Kidney (tissue), 22 donors: ENCODE measurements around the gene MNX1. TPM values are rescaled to one million over a fixed set of nuclear protein-coding genes. Genes with fewer than 3 reads are reported as not detected.

ENCODE experiments used
- DNase-seq, 5 donors: peaks; one replicate each; pipeline ENCODE4 v3.0.0-alpha.2; 2013 to 2020
- FAIRE-seq: peaks from 2 replicates; lab custom pipeline; 2012; peaks lifted over from hg19 to GRCh38; lab: Jason Lieb, UNC
- H3K27ac ChIP-seq, 2 donors: one replicate each; pipeline ENCODE4 v1.7.0; 2013; ENCODE audit warnings: low read depth in 2 of 2, low read length in 2 of 2, inconsistent platforms in 1 of 2
- H3K27me3 ChIP-seq: one replicate; pipeline ENCODE4 v1.7.1; 2013; ENCODE audit warnings: low read length, inconsistent platforms; ENCODE audit not compliant: control insufficient read depth, insufficient read depth
- H3K36me3 ChIP-seq, 3 donors: one replicate each; pipeline versions ENCODE4 v1.7.0 to v1.7.1; 2013; ENCODE audit warnings: low read length in 3 of 3, control low read depth in 1 of 3, inconsistent platforms in 1 of 3; ENCODE audit not compliant: insufficient read depth in 3 of 3, control insufficient read depth in 2 of 3
- H3K4me1 ChIP-seq, 3 donors: one replicate each; pipeline versions ENCODE4 v1.7.0 to v1.7.1; 2013; ENCODE audit warnings: low read length in 3 of 3, inconsistent platforms in 1 of 3, low read depth in 1 of 3; ENCODE audit not compliant: control insufficient read depth in 2 of 3, insufficient read depth in 2 of 3
- H3K4me3 ChIP-seq, 3 donors: one replicate each; pipeline versions ENCODE4 v1.7.0 to v1.8.1; 2013; ENCODE audit warnings: low read length in 3 of 3, control low read depth in 1 of 3, inconsistent platforms in 1 of 3
- H3K9ac ChIP-seq, 3 donors: one replicate each; pipeline versions ENCODE4 v1.7.0 to v1.7.1; 2013; ENCODE audit warnings: low read length in 3 of 3, control low read depth in 1 of 3, inconsistent platforms in 1 of 3
- H3K9me3 ChIP-seq, 3 donors: one replicate each; pipeline versions ENCODE4 v1.7.0 to v1.7.1; 2013; ENCODE audit warnings: low read length in 3 of 3, control low read depth in 1 of 3, inconsistent platforms in 1 of 3; ENCODE audit not compliant: control insufficient read depth in 2 of 3, insufficient read depth in 1 of 3
- CTCF ChIP-seq: IDR thresholded peaks from 3 replicates; pipeline ENCODE4 v1.5.1; 2012; ENCODE audit warnings: mild to moderate bottlenecking, moderate library complexity, borderline replicate concordance; ENCODE audit not compliant: insufficient read depth; ENCODE audit errors: extremely low read depth
- intact Hi-C: fragments of 100-400 bp; cut with DNase I; formaldehyde crosslinking; loops from one replicate; pipeline ENCODE4 v1.11.1; 2022
- long read RNA-seq, 10 donors: library from polyadenylated mRNA in 1 of 10; unstranded in 1 of 10; transcript quantifications; one replicate each; pipeline ENCODE4 v2.0.0 and lab custom pipeline, GENCODE V29; 2021 to 2026
- polyA plus RNA-seq: library from polyadenylated mRNA; stranded (reverse); fragments of 350-450 nt; fragmentation: Illumina TruSeq; extraction: RNeasy Lipid Tissue Mini Kit (QIAGEN cat#74804); gene quantifications from one replicate; pipeline ENCODE4 v1.2.3, GENCODE V29; 2014; ENCODE audit warnings: low read depth, low replicate concordance; ENCODE audit not compliant: insufficient read depth
- total RNA-seq: library from RNA; stranded (reverse); fragmentation: NEBNext Ultra II Directional; extraction: Animal tissue kit (Norgen Biotek cat#: 25700); gene quantifications from one replicate; pipeline ENCODE4 v1.2.1, GENCODE V29; 2021
- donor health status: control.
- donor health status: control.
- donor health status: control.
- donor health status: control.
- donor health status: control.
- donor health status: DM: yes; HTN: yes; CAD: no.
- donor health status: Normal renal cell carcinoma (clear cell type).

The MNX1 gene
- total RNA-seq (1.1 TPM), polyA plus RNA-seq (not detected)
- long read RNA-seq, donor 1: 0 reads
- long read RNA-seq, donor 2: 0 reads
- long read RNA-seq, donor 3: 0 reads
- long read RNA-seq, donor 4: 0 reads
- long read RNA-seq, donor 5: 0 reads
- long read RNA-seq, donor 6: 0 reads
- long read RNA-seq, donor 7, partial matches to known transcripts: 0 of 4 reads
- long read RNA-seq, donor 7, other reads (novel, unspliced or antisense): 2 of 4 reads
- long read RNA-seq, donor 8: 0 reads
- long read RNA-seq, donor 9: 0 reads
- long read RNA-seq, donor 10: 0 reads

GRCh38 chr7:157010588-157011332, at the start of gene MNX1:
TSS of gene MNX1 (minus strand) at chr7:157010663. CDS start at chr7:157010350, 313 bp downstream.
- Histone ChIP-seq H3K4me3 (peak within 1 kb of the TSS in 1 of 3 donors; percentile 43), H3K27me3 (peaks cover 65% of the 10 kb centered on the region), H3K9ac (no peak within 1 kb of the TSS), H3K4me1 (peaks cover 0 to 3% (median 0%) of the 10 kb centered on the region in 3 donors), H3K27ac (no peak within 1 kb of the TSS), H3K9me3 (no peaks in the 10 kb centered on the region), H3K36me3 (no peaks in the 10 kb centered on the region)
- no peak for TF ChIP-seq CTCF
- DNase-seq (peak in 4 of 5 donors; percentile 68 to 87 (median 80)), FAIRE-seq (no peak)
- intact Hi-C loops: no loop called here

- Histone ChIP-seq H3K9me3 (peaks cover 0 to 8% (median 0%) of the 10 kb centered on the region in 3 donors), H3K27ac (no peak overlapping the region), H3K27me3 (no peaks in the 10 kb centered on the region), H3K4me3 (no peak overlapping the region), H3K4me1 (no peaks in the 10 kb centered on the region), H3K36me3 (no peaks in the 10 kb centered on the region), H3K9ac (no peak overlapping the region)
- intact Hi-C loops: no loop called here
- no peak for DNase-seq
- no peak for TF ChIP-seq CTCF
- no peak for FAIRE-seq
Observed at GRCh38 chr7:157059534-157059933, 49.1 kb upstream of the MNX1 start.

GRCh38 chr7:157058701-157059100, 48.2 kb upstream of the MNX1 start:
- intact Hi-C loops: no loop called here
- peaks cover 0 to 8% (median 0%) of the 10 kb centered on the region in 3 donors for H3K9me3 ChIP-seq
- H3K27ac ChIP-seq: no peak overlapping the region
- H3K4me1 ChIP-seq: no peaks in the 10 kb centered on the region
- no peaks in the 10 kb centered on the region for H3K36me3 ChIP-seq
- H3K27me3 ChIP-seq: no peaks in the 10 kb centered on the region
- DNase-seq (no peak), FAIRE-seq (no peak)
- TF ChIP-seq CTCF: no peak
- H3K4me3 ChIP-seq: no peak overlapping the region
- no peak overlapping the region for H3K9ac ChIP-seq
